Activated T-helper 17 cell treated with anti-CD3 and anti-CD28 coated beads, Interleukin-2, amount 50 U/mL, for 72 hours (primary cell): ENCODE measurements around the gene CD300A. TPM values are rescaled to one million over a fixed set of nuclear protein-coding genes. Genes with fewer than 3 reads are reported as not detected.

Experiments used
- total RNA-seq, 2 donors: library from RNA; stranded (reverse); gene quantifications; one replicate each; pipeline ENCODE4 v1.2.3, GENCODE V29; 2022

Gene CD300A
- total RNA-seq, 2 donors from 2014 or later = 3.0 to 29.1 TPM

Other genes starting within 250 kb of the CD300A start
- gene DNAI2, start 192.4 kb upstream of the CD300A start, total RNA-seq = 1 to 10 TPM in 1 of 2 donors, under 1 TPM in 1; 0.19 to 1.6 TPM
- under 1 TPM; 0.11 to 0.53 TPM for gene KIF19, start 140.4 kb upstream of the CD300A start, total RNA-seq
- gene BTBD17, start 104.8 kb upstream of the CD300A start, total RNA-seq = not detected
- not detected for gene GPR142, start 99.1 kb upstream of the CD300A start, total RNA-seq
- gene GPRC5C, start 34.5 kb upstream of the CD300A start, total RNA-seq = 1 to 10 TPM in 1 of 2 donors, not detected in 1; 5.0 TPM
- not detected for gene CD300LB, start 64.8 kb downstream of the CD300A start, total RNA-seq
- gene CD300C, start 79.5 kb downstream of the CD300A start, total RNA-seq = under 1 TPM in 1 of 2 donors, not detected in 1; 0.28 TPM
- gene CD300H, start 100.9 kb downstream of the CD300A start, total RNA-seq = not detected
- not detected for gene CD300LD, start 125.6 kb downstream of the CD300A start, total RNA-seq
- gene CD300E, start 157.1 kb downstream of the CD300A start, total RNA-seq = not detected
- gene CD300LF, start 246.3 kb downstream of the CD300A start, total RNA-seq = not detected